IMR-90 (cell line): ENCODE data around the gene TNFRSF18. TPM values are rescaled to one million over a fixed set of nuclear protein-coding genes. Genes with fewer than 3 reads are reported as not detected.

Source experiments
- ATAC-seq: fragments of 200-7000 bp; cut with Tn5 transposase; 2 replicates; pipeline ENCODE4 v1.9.1; 2020; ENCODE audit warnings: low read depth, mild to moderate bottlenecking, moderate library complexity
- BruUV-seq: library from RNA; stranded (reverse); fragments of 400-500 nt; replicated peaks from 2 replicates; lab custom pipeline; 2021; lab: Mats Ljungman, UMichigan
- CTCF ChIA-PET: fragments of 300-600 bp; formaldehyde crosslinking; extraction: SDS; loops from one replicate; lab custom pipeline; 2021; ENCODE audit warnings: antibody characterized with exemption; lab: Yijun Ruan, JAX
- POLR2A ChIA-PET: fragments of 300-600 bp; sonication (Branson Sonifier 250); formaldehyde crosslinking; loops from one replicate; lab custom pipeline; 2022; ENCODE audit warnings: antibody characterized with exemption; ENCODE audit not compliant: unreplicated experiment; lab: Charles Lee
- DNase-seq: peaks from one replicate; pipeline ENCODE4 v3.0.0; 2013
- H2AFZ ChIP-seq: replicated peaks from 2 replicates; pipeline ENCODE3; 2013; ENCODE audit warnings: low read length, mild to moderate bottlenecking; ENCODE audit not compliant: poor library complexity
- H2AK5ac ChIP-seq: 2 replicates; pipeline ENCODE4 v1.6.1; 2013; ENCODE audit warnings: low read depth, low read length, inconsistent platforms
- H2AK9ac ChIP-seq: replicated peaks from 2 replicates; pipeline ENCODE3; 2013; ENCODE audit warnings: mild to moderate bottlenecking, low read depth, low read length, moderate library complexity; ENCODE audit not compliant: poor library complexity
- H2BK120ac ChIP-seq: 2 replicates; pipeline ENCODE4 v1.6.1; 2013; ENCODE audit warnings: low read depth, low read length, inconsistent platforms
- H2BK15ac ChIP-seq: 3 replicates; pipeline ENCODE4 v1.6.1; 2013; ENCODE audit warnings: low read depth, low read length, inconsistent platforms
- H2BK20ac ChIP-seq: 2 replicates; pipeline ENCODE4 v1.6.1; 2013; ENCODE audit warnings: low read depth, mild to moderate bottlenecking, inconsistent platforms, low read length, moderate library complexity
- H2BK5ac ChIP-seq: 2 replicates; pipeline ENCODE4 v1.6.1; 2013; ENCODE audit warnings: mild to moderate bottlenecking, low read depth, low read length, inconsistent platforms; ENCODE audit not compliant: poor library complexity, severe bottlenecking
- H3K14ac ChIP-seq: replicated peaks from 2 replicates; pipeline ENCODE4 v1.6.1; 2013; ENCODE audit warnings: low read depth, low read length, inconsistent platforms
- H3K18ac ChIP-seq: 2 replicates; pipeline ENCODE4 v1.6.1; 2013; ENCODE audit warnings: low read depth, low read length, control low read depth
- H3K23ac ChIP-seq: 2 replicates; pipeline ENCODE4 v1.6.1; 2013; ENCODE audit warnings: low read depth, low read length, inconsistent platforms
- H3K27ac ChIP-seq: 2 replicates; pipeline ENCODE4 v1.5.1; 2013; ENCODE audit warnings: mild to moderate bottlenecking, control low read depth, low read length; ENCODE audit not compliant: insufficient read depth
- H3K27me3 ChIP-seq: 2 replicates; pipeline ENCODE4 v1.6.1; 2013; ENCODE audit warnings: low read length; ENCODE audit not compliant: control insufficient read depth, insufficient read depth
- H3K36me3 ChIP-seq: 2 replicates; pipeline ENCODE4 v1.6.1; 2013; ENCODE audit warnings: low read length, mixed read lengths; ENCODE audit not compliant: control insufficient read depth, insufficient read depth
- H3K4ac ChIP-seq: 2 replicates; pipeline ENCODE4 v1.6.1; 2013; ENCODE audit warnings: low read depth, low read length, inconsistent platforms
- H3K4me1 ChIP-seq: 2 replicates; pipeline ENCODE4 v1.6.1; 2013; ENCODE audit warnings: low read length, mixed read lengths; ENCODE audit not compliant: control insufficient read depth, insufficient read depth
- H3K4me2 ChIP-seq: 2 replicates; pipeline ENCODE4 v1.6.1; 2013; ENCODE audit warnings: low read depth, mild to moderate bottlenecking, control low read depth, low read length, moderate library complexity
- H3K4me3 ChIP-seq: 2 replicates; pipeline ENCODE4 v1.5.1; 2013; ENCODE audit warnings: low read depth, mild to moderate bottlenecking, control low read depth, low read length, moderate library complexity; ENCODE audit not compliant: insufficient read depth
- H3K56ac ChIP-seq: 2 replicates; pipeline ENCODE4 v1.6.1; 2013; ENCODE audit warnings: low read length, inconsistent platforms; ENCODE audit not compliant: insufficient read depth; ENCODE audit errors: extremely low read depth
- H3K79me1 ChIP-seq, 2 experiments: 2 replicates each; pipeline ENCODE4 v1.6.1; 2013; ENCODE audit warnings: low read length in 2 of 2, inconsistent platforms in 1 of 2, low read depth in 1 of 2
- H3K9ac ChIP-seq: 2 replicates; pipeline ENCODE4 v1.6.1; 2013; ENCODE audit warnings: low read depth, low read length, control low read depth
- H3K9me1 ChIP-seq: 2 replicates; pipeline ENCODE4 v1.6.1; 2013; ENCODE audit warnings: low read length, inconsistent platforms; ENCODE audit not compliant: insufficient read depth
- H3K9me3 ChIP-seq: 2 replicates; pipeline ENCODE4 v1.6.1; 2013; ENCODE audit warnings: low read length; ENCODE audit not compliant: control insufficient read depth, insufficient read depth
- H4K20me1 ChIP-seq: 2 replicates; pipeline ENCODE4 v1.6.1; 2013; ENCODE audit warnings: low read length, inconsistent platforms; ENCODE audit not compliant: insufficient read depth
- H4K5ac ChIP-seq: 2 replicates; pipeline ENCODE4 v1.6.1; 2013; ENCODE audit warnings: mild to moderate bottlenecking, low read depth, low read length, control low read depth
- H4K8ac ChIP-seq, 2 experiments: 2 replicates each; pipeline ENCODE4 v1.6.1; 2013; ENCODE audit warnings: low read depth in 2 of 2, low read length in 2 of 2, control low read depth in 1 of 2, inconsistent platforms in 1 of 2
- H4K91ac ChIP-seq: 2 replicates; pipeline ENCODE4 v1.6.1; 2013; ENCODE audit warnings: low read depth, low read length, inconsistent platforms; ENCODE audit not compliant: insufficient read depth
- CHD1 ChIP-seq: IDR thresholded peaks from 2 replicates; pipeline ENCODE4 v1.6.1; 2012; ENCODE audit warnings: low read depth, low read length, improper control_type of control experiment
- FOS ChIP-seq: fragments of 150-350 bp; IDR thresholded peaks from 2 replicates; pipeline ENCODE4 v1.6.1; 2016; ENCODE audit warnings: low read depth, low read length
- MXI1 ChIP-seq: IDR thresholded peaks from 2 replicates; pipeline ENCODE4 v1.6.1; 2012; ENCODE audit warnings: low read depth, mild to moderate bottlenecking, low read length, moderate library complexity, borderline replicate concordance
- RFX5 ChIP-seq: IDR thresholded peaks from 2 replicates; pipeline ENCODE4 v1.8.0; 2012; ENCODE audit warnings: low read depth, mild to moderate bottlenecking, low read length, moderate library complexity
- SMC3 ChIP-seq: fragments of 150-350 bp; IDR thresholded peaks from 2 replicates; pipeline ENCODE4 v1.6.1; 2016; ENCODE audit warnings: low read depth, mild to moderate bottlenecking, antibody characterized with exemption, low read length, moderate library complexity
- WGBS, 2 experiments: methylation state at CpG; one replicate each; pipeline versions ENCODE4 v1.1.5 to v1.1.7; 2013; ENCODE audit warnings: missing lambda C conversion rate in 2 of 2; ENCODE audit not compliant: insufficient read length in 1 of 2; ENCODE audit errors: extremely low coverage in 2 of 2; 5-methylcytosine and 5-hydroxymethylcytosine counted together
- dilution Hi-C: fragments of 300-500 bp; cut with HindIII; formaldehyde crosslinking; loops from one replicate; pipeline ENCODE4 v1.14.3; 2018; ENCODE audit warnings: low sequenced_read_pairs; ENCODE audit not compliant: unreplicated experiment
- in situ Hi-C: fragments of 300-500 bp; cut with MboI; formaldehyde crosslinking; loops from 3 replicates; pipeline ENCODE4 v1.14.3; 2019; ENCODE audit warnings: low sequenced_read_pairs, inconsistent platforms, mixed read lengths
- intact Hi-C: fragments of 100-400 bp; cut with micrococcal nuclease; formaldehyde crosslinking; loops from 2 replicates; pipeline ENCODE4 v1.10.0; 2022
- polyA plus RNA-seq, 3 experiments: library from polyadenylated mRNA; depleted of rRNA; stranded (reverse); fragments of >200 nt; gene quantifications; 2 replicates each; pipeline ENCODE4 v1.2.3, GENCODE V29; 2012; ENCODE audit warnings: low replicate concordance in 1 of 3
- total RNA-seq: library from RNA; depleted of rRNA; stranded (reverse); fragments of >200 nt; gene quantifications from 2 replicates; pipeline ENCODE4 v1.2.3, GENCODE V29; 2012

TNFRSF18 gene
- total and polyA plus RNA-seq, 2 of the 4 experiments (the other 2 are of a cell fraction), result 0.18 to 1.0 TPM

DNA sequence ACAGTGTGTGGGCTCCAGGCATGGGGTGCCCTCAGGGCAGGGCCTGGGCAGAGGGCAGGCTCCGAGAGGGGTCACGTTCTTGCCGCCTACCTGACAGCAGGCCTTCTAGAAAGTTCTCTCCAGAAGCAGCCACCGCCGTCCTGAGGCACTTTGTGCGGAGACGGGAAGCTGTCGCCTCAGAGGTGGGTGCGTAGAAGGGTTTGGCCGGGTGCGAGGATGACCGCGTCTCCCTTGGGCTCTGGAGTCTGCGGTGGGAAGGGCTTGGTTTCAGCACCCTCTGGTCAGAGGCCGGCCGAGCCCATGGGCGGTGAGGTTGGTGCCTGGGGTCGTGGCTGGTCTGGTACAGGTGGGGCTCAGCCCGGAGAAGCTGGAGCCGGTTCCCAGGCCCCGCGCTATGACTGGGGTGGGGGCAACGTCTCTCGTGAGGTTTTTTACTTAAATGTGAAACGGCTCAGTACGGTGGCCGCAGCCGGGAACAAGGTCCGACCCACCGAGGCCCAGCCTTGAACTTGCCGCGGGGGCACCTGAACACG lies 42.8 kb downstream of the TNFRSF18 start:
- Histone ChIP-seq H4K91ac (no peak overlapping the region), H3K27me3 (peaks cover 16% of the 10 kb centered on the region; the same call in 1 of the 2 replicates), H2AK9ac (no peak overlapping the region), H3K4ac (no peak overlapping the region), H2AK5ac (no peak overlapping the region), H4K5ac (no peak overlapping the region), H3K18ac (no peak overlapping the region), H3K56ac (no peak overlapping the region), H4K20me1 (no peaks in the 10 kb centered on the region), H3K4me2 (no peak overlapping the region), H2AFZ (no peak overlapping the region), H3K4me3 (no peak overlapping the region), H2BK5ac (no peak overlapping the region), H3K14ac (no peak overlapping the region), H3K9ac (no peak overlapping the region), H3K23ac (no peak overlapping the region), H2BK120ac (no peak overlapping the region), H2BK15ac (no peak overlapping the region), H3K27ac (no peak overlapping the region), H3K9me1 (no peaks in the 10 kb centered on the region; the same call in 1 of the 2 replicates), H3K79me1 (no peaks in the 10 kb centered on the region), H2BK20ac (no peak overlapping the region), H3K36me3 (no peaks in the 10 kb centered on the region), H4K8ac (no peak overlapping the region), H3K4me1 (peaks cover under 1% of the 10 kb centered on the region; the same call in 1 of the 2 replicates), H3K9me3 (no peaks in the 10 kb centered on the region)
- no TSS peak for BruUV-seq
- DNase-seq (no peak), ATAC-seq (no peak)
- TF ChIP-seq MXI1, result no peak
- TF ChIP-seq RFX5, result no peak
- no peak for TF ChIP-seq CHD1
- TF ChIP-seq SMC3, result no peak
- TF ChIP-seq FOS, result no peak
- ChIA-PET CTCF (no interaction called here), POLR2A (no interaction called here)
- dilution Hi-C loops (no loop called here), in situ Hi-C loops (no loop called here), intact Hi-C loops (no loop called here)
- 93% methylated on average over 7 of the region's 33 CpGs; no CpG with 5 or more reads in 1 of the 2 experiments for WGBS, 2 experiments
